Endothelial cell of umbilical vein (primary cell): ENCODE data around the gene ZNF438. TPM values are rescaled to one million over a fixed set of nuclear protein-coding genes. Genes with fewer than 3 reads are reported as not detected.

Experiments
- BruUV-seq: library from RNA; stranded (reverse); fragments of 400-500 nt; replicated peaks from 2 replicates; lab custom pipeline; 2021; lab: Mats Ljungman, UMichigan
- CTCF ChIA-PET: fragments of 300-600, 350-600 bp; sonication (Branson Sonifier 250); formaldehyde crosslinking; loops from one replicate; lab custom pipeline; 2021; ENCODE audit warnings: antibody characterized with exemption, inconsistent platforms; lab: Charles Lee
- POLR2A ChIA-PET: fragments of 300-600, 350-600 bp; sonication (Branson Sonifier 250); formaldehyde crosslinking; loops from one replicate; lab custom pipeline; 2021; ENCODE audit warnings: antibody characterized with exemption, inconsistent platforms; lab: Charles Lee
- DNase-seq: peaks from one replicate; pipeline ENCODE4 v3.0.0-alpha.2; 2011; ENCODE audit warnings: low read depth, low spot score
- FAIRE-seq: peaks from 2 replicates; lab custom pipeline; 2011; peaks lifted over from hg19 to GRCh38; lab: Jason Lieb, UNC
- H2AFZ ChIP-seq: 2 replicates; pipeline ENCODE4 v1.6.0; 2012; ENCODE audit warnings: low read depth, low read length, control low read depth, inconsistent platforms
- H3K27ac ChIP-seq: 2 replicates; pipeline ENCODE4 v1.5.1; 2011; ENCODE audit warnings: low read depth, mild to moderate bottlenecking, control low read depth, low read length, moderate library complexity; ENCODE audit not compliant: insufficient read depth
- H3K27me3 ChIP-seq, 2 experiments: 2 replicates each; pipeline versions ENCODE4 v1.6.0 to v1.6.1; 2011; ENCODE audit warnings: low read length in 2 of 2, mixed read lengths in 1 of 2; ENCODE audit not compliant: control insufficient read depth in 2 of 2, insufficient read depth in 2 of 2
- H3K36me3 ChIP-seq, 2 experiments: 2 replicates in 1 of 2; 3 replicates in 1 of 2; pipeline ENCODE4 v1.5.1; 2011; ENCODE audit warnings: low read length in 2 of 2, mild to moderate bottlenecking in 1 of 2, moderate library complexity in 1 of 2; ENCODE audit not compliant: control insufficient read depth in 2 of 2, insufficient read depth in 2 of 2; ENCODE audit errors: extremely low read depth in 1 of 2
- H3K4me1 ChIP-seq: 3 replicates; pipeline ENCODE4 v1.5.1; 2011; ENCODE audit warnings: mild to moderate bottlenecking, low read length; ENCODE audit not compliant: control insufficient read depth, insufficient read depth; ENCODE audit errors: extremely low read depth
- H3K4me2 ChIP-seq: 2 replicates; pipeline ENCODE4 v1.6.1; 2011; ENCODE audit warnings: low read length, control low read depth, mixed read lengths; ENCODE audit not compliant: insufficient read depth
- H3K4me3 ChIP-seq, 3 experiments: fragments of 200-600 bp in 1 of 3; sonication (generic), shearing (Covaris generic) in 1 of 3; replicated peaks in 1 of 3; 2 replicates each; pipeline ENCODE4 v1.5.1; 2011 to 2016; ENCODE audit warnings: control low read depth in 3 of 3, low read length in 3 of 3, mild to moderate bottlenecking in 2 of 3, inconsistent platforms in 1 of 3, low read depth in 1 of 3, moderate library complexity in 1 of 3; ENCODE audit not compliant: insufficient read depth in 1 of 3
- H3K79me2 ChIP-seq: 2 replicates; pipeline ENCODE4 v1.6.0; 2012; ENCODE audit warnings: low read length, inconsistent platforms; ENCODE audit not compliant: control insufficient read depth, insufficient read depth
- H3K9ac ChIP-seq: replicated peaks from 2 replicates; pipeline ENCODE3; 2011; ENCODE audit warnings: low read length, control low read depth; ENCODE audit not compliant: insufficient read depth; ENCODE audit errors: extremely low read depth
- H3K9me1 ChIP-seq: replicated peaks from 3 replicates; pipeline ENCODE4 v1.6.0; 2011; ENCODE audit warnings: mild to moderate bottlenecking, low read length; ENCODE audit not compliant: control insufficient read depth, insufficient read depth; ENCODE audit errors: extremely low read depth
- H3K9me3 ChIP-seq: replicated peaks from 2 replicates; pipeline ENCODE4 v1.5.1; 2012; ENCODE audit warnings: low read length, inconsistent platforms; ENCODE audit not compliant: control insufficient read depth, insufficient read depth
- H4K20me1 ChIP-seq: replicated peaks from 2 replicates; pipeline ENCODE3; 2011; ENCODE audit warnings: mild to moderate bottlenecking, low read length; ENCODE audit not compliant: control insufficient read depth, insufficient read depth; ENCODE audit errors: extremely low read depth
- CTCF ChIP-seq, 2 donors: IDR thresholded peaks; 1 replicate in 1 of 2; 2 replicates in 1 of 2; pipeline ENCODE4 v1.5.1; 2011; ENCODE audit warnings: low read length in 2 of 2, mild to moderate bottlenecking in 2 of 2, moderate library complexity in 2 of 2, control low read depth in 1 of 2, inconsistent platforms in 1 of 2, low read depth in 1 of 2; ENCODE audit not compliant: insufficient read depth in 1 of 2; ENCODE audit errors: extremely low read depth in 1 of 2
- EZH2 ChIP-seq: IDR thresholded peaks from 2 replicates; pipeline ENCODE4 v1.6.1; 2012; ENCODE audit warnings: borderline replicate concordance, low read depth, mild to moderate bottlenecking, moderate library complexity, low read length, inconsistent platforms; ENCODE audit not compliant: severe bottlenecking
- FOS ChIP-seq: IDR thresholded peaks from 2 replicates; pipeline ENCODE4 v1.6.1; 2011; ENCODE audit warnings: mild to moderate bottlenecking, low read length, moderate library complexity, borderline replicate concordance; ENCODE audit not compliant: insufficient read depth
- GATA2 ChIP-seq: IDR thresholded peaks from 2 replicates; pipeline ENCODE4 v1.7.0; 2011; ENCODE audit warnings: low read depth, mild to moderate bottlenecking, moderate library complexity, mixed read lengths, low read length; ENCODE audit not compliant: insufficient read length, insufficient read depth
- JUN ChIP-seq: IDR thresholded peaks from 2 replicates; pipeline ENCODE4 v1.6.1; 2011; ENCODE audit warnings: borderline replicate concordance, low read depth; ENCODE audit not compliant: insufficient read length, insufficient read depth
- MAX ChIP-seq: IDR thresholded peaks from 2 replicates; pipeline ENCODE4 v1.6.1; 2011; ENCODE audit not compliant: insufficient read depth, insufficient read length
- MYC ChIP-seq: IDR thresholded peaks from one replicate; pipeline ENCODE4 v1.6.1; 2011; ENCODE audit warnings: mild to moderate bottlenecking, low read depth, low read length
- POLR2A ChIP-seq: IDR thresholded peaks from 2 replicates; pipeline ENCODE4 v1.6.1; 2012; ENCODE audit warnings: low read depth, mild to moderate bottlenecking, control low read depth, low read length
- POLR2AphosphoS5 ChIP-seq: IDR thresholded peaks from 2 replicates; pipeline ENCODE4 v1.6.1; 2012; ENCODE audit warnings: low read depth, mild to moderate bottlenecking, control low read depth, low read length, moderate library complexity; ENCODE audit not compliant: insufficient read depth
- dilution Hi-C: fragments of 300-500 bp; cut with MboI; formaldehyde crosslinking; loops from one replicate; pipeline ENCODE4 v1.15.0; 2019; ENCODE audit warnings: low sequenced_read_pairs; ENCODE audit not compliant: extremely low pct_ligation_motif_present
- intact Hi-C: fragments of 100-400 bp; cut with micrococcal nuclease; formaldehyde crosslinking; loops from one replicate; pipeline ENCODE4 v1.10.0; 2022
- polyA plus RNA-seq, 4 experiments: library from polyadenylated mRNA; depleted of rRNA in 3 of 4; stranded (reverse) in 3 of 4; unstranded in 1 of 4; fragments of >200 nt; gene quantifications; 2 replicates each; pipeline versions ENCODE4 v1.2.1 to v1.2.3, GENCODE V29; 2011 to 2012; ENCODE audit warnings: missing spikeins in 1 of 4
- total RNA-seq: library from RNA; stranded (reverse); gene quantifications from 2 replicates; pipeline ENCODE4 v1.2.3, GENCODE V29; 2021

The ZNF438 gene
- total and polyA plus RNA-seq, 2 donors (not counting 3 experiments of a cell fraction or from before 2014, with no cell fraction given), result 7.2 to 15.1 TPM

- FAIRE-seq, result no peak
- no peaks in the 10 kb centered on the region for H3K4me1 ChIP-seq
- no peak overlapping the region for H3K27ac ChIP-seq
- no peaks in the 10 kb centered on the region for H3K79me2 ChIP-seq
- no peaks in the 10 kb centered on the region for H3K27me3 ChIP-seq
- H4K20me1 ChIP-seq, result no peaks in the 10 kb centered on the region
- ChIA-PET POLR2A (no interaction called here), CTCF (interaction anchor here (1.0 kb wide), 1 partner anchor 12 kb away, joined by 4 read pairs; no protein-coding TSS in a partner anchor)
- H3K9me3 ChIP-seq, result no peaks in the 10 kb centered on the region
- H3K4me3 ChIP-seq, result no peak overlapping the region
- H3K9me1 ChIP-seq, result no peaks in the 10 kb centered on the region
- H2AFZ ChIP-seq, result no peak overlapping the region
- dilution Hi-C loops, result no loop called here
- H3K9ac ChIP-seq, result no peak overlapping the region
- no peak for DNase-seq
- H3K4me2 ChIP-seq, result no peak overlapping the region
- no TSS peak for BruUV-seq
- intact Hi-C loops, result no loop called here
- peaks cover 0 to 2% of the 10 kb centered on the region in 2 experiments for H3K36me3 ChIP-seq
- no peak for TF ChIP-seq CTCF (IDR thresholded peaks at IDR 0.05; ENCODE audit: extremely low read depth in 1 of 2, insufficient read depth in 1 of 2, low read depth in 1 of 2, low read length in 2 of 2)
- no peak for TF ChIP-seq FOS
- TF ChIP-seq MAX, result no peak
- TF ChIP-seq POLR2AphosphoS5, result no peak
- no peak for TF ChIP-seq POLR2A
- TF ChIP-seq JUN, result no peak
- TF ChIP-seq EZH2, result no peak
- TF ChIP-seq GATA2, result no peak
- TF ChIP-seq MYC, result no peak
Observed at GRCh38 chr10:30842185-30842584, 189.5 kb downstream of the ZNF438 start.
